NCI-H2196 treated with DMSO at 0.1 percent for 48 hours (cell line): ENCODE measurements around the gene BBS9.

Source experiments
- DNase-seq: peaks from one replicate; lab custom pipeline; 2025; ENCODE audit not compliant: unreplicated experiment; lab: John Stamatoyannopoulos, UW

BBS9 gene

GRCh38 chr7:33351709-33352108 lies 222.3 kb downstream of the BBS9 start:
- no peak for DNase-seq

- no peak for DNase-seq
Measured at GRCh38 chr7:33354201-33354600, 224.8 kb downstream of the BBS9 start.

- no peak for DNase-seq
Measured at GRCh38 chr7:33355386-33355785, 226.0 kb downstream of the BBS9 start.

- no peak for DNase-seq
Measured at GRCh38 chr7:33356336-33356735, 227.0 kb downstream of the BBS9 start.

GRCh38 chr7:33357846-33358245 lies 228.5 kb downstream of the BBS9 start:
- DNase-seq, result no peak

- no peak for DNase-seq
Measured at GRCh38 chr7:33369888-33370287, 240.5 kb downstream of the BBS9 start.

- no peak for DNase-seq
Measured at GRCh38 chr7:33373195-33373594, 243.8 kb downstream of the BBS9 start.

- DNase-seq, result no peak
Measured at GRCh38 chr7:33379891-33380525, 250.6 kb downstream of the BBS9 start.

- DNase-seq, result no peak
Measured at GRCh38 chr7:33388332-33388731, 259.0 kb downstream of the BBS9 start.

GRCh38 chr7:33392148-33392547 lies 262.8 kb downstream of the BBS9 start:
- DNase-seq, result peak; percentile 58

- DNase-seq, result no peak
Measured at GRCh38 chr7:33393770-33394169, 264.4 kb downstream of the BBS9 start.

GRCh38 chr7:33395340-33395739 lies 266.0 kb downstream of the BBS9 start:
- no peak for DNase-seq

- DNase-seq, result no peak
Measured at GRCh38 chr7:33399528-33400213, 270.3 kb downstream of the BBS9 start.

- DNase-seq, result no peak
Measured at GRCh38 chr7:33400214-33400538, 270.8 kb downstream of the BBS9 start.

GRCh38 chr7:33410266-33410665 lies 280.9 kb downstream of the BBS9 start:
- no peak for DNase-seq

GRCh38 chr7:33411020-33411419 lies 281.7 kb downstream of the BBS9 start:
- DNase-seq, result no peak

GRCh38 chr7:33412331-33412730 lies 283.0 kb downstream of the BBS9 start:
- no peak for DNase-seq

- DNase-seq, result no peak
Measured at GRCh38 chr7:33418251-33418701, 288.9 kb downstream of the BBS9 start.

GRCh38 chr7:33420311-33420940 lies 291.1 kb downstream of the BBS9 start:
- DNase-seq, result no peak

- no peak for DNase-seq
Measured at GRCh38 chr7:33421429-33421828, 292.1 kb downstream of the BBS9 start.

- no peak for DNase-seq
Measured at GRCh38 chr7:33422141-33422540, 292.8 kb downstream of the BBS9 start.

- no peak for DNase-seq
Measured at GRCh38 chr7:33422825-33423645, 293.7 kb downstream of the BBS9 start.
